OCI-LY1 (cell line): ENCODE data around the gene GPN1.

Experiments
- CTCF ChIP-seq: fragments of 200-600 bp; sonication (generic), shearing (Covaris generic); IDR thresholded peaks from 2 replicates; pipeline ENCODE4 v1.5.1; 2017; ENCODE audit warnings: mild to moderate bottlenecking, antibody characterized with exemption, low read length, moderate library complexity, mixed read lengths
- EZH2 ChIP-seq: fragments of 200-600 bp; sonication (generic), shearing (Covaris generic); IDR thresholded peaks from 2 replicates; pipeline ENCODE4 v1.8.0; 2017; ENCODE audit warnings: borderline replicate concordance, mixed run types, mild to moderate bottlenecking, antibody characterized with exemption, low read length, moderate library complexity, mixed read lengths

GRCh38 chr2:27667446-27667845 is 38.6 kb downstream of the GPN1 start:
- TF ChIP-seq CTCF (no peak), EZH2 (no peak)
